Activated naive CD4-positive, alpha-beta T cell treated with anti-CD3 and anti-CD28 coated beads for 36 hours (primary cell): ENCODE data around the gene CHRNA5. TPM values are rescaled to one million over a fixed set of nuclear protein-coding genes. Genes with fewer than 3 reads are reported as not detected.

Experiments
- total RNA-seq, 2 experiments: library from RNA; stranded (reverse); gene quantifications; one replicate each; pipeline ENCODE4 v1.2.3, GENCODE V29; 2021

The CHRNA5 gene
- total RNA-seq, 2 experiments from 2014 or later, result 1.1 to 1.5 TPM

Other genes with a start within 250 kb of the CHRNA5 start
- gene CRABP1, start 225.2 kb upstream of the CHRNA5 start, total RNA-seq, result under 1 TPM; 0.38 to 0.52 TPM
- 10 to 100 TPM; 47.6 to 51.7 TPM for gene IREB2, start 127.3 kb upstream of the CHRNA5 start, total RNA-seq
- 1 to 10 TPM; 3.4 to 3.6 TPM for gene HYKK, start 57.9 kb upstream of the CHRNA5 start, total RNA-seq
- gene PSMA4, start 25.1 kb upstream of the CHRNA5 start, total RNA-seq, result 100 to 1,000 TPM; 306 to 310 TPM
- gene CHRNA3, start 55.5 kb downstream of the CHRNA5 start, total RNA-seq, result not detected
- gene CHRNB4, start 75.7 kb downstream of the CHRNA5 start, total RNA-seq, result not detected
- gene ADAMTS7, start 245.9 kb downstream of the CHRNA5 start, total RNA-seq, result under 1 TPM; 0.07 to 0.10 TPM